H1 (cell line): ENCODE measurements around the gene ANKRD40CL. TPM values are rescaled to one million over a fixed set of nuclear protein-coding genes. Genes with fewer than 3 reads are reported as not detected.

Experiments used
- CTCF ChIA-PET: fragments of 300-600 bp; sonication (Branson Sonifier 250); formaldehyde crosslinking; loops from one replicate; lab custom pipeline; 2021; ENCODE audit not compliant: partially characterized antibody; lab: Charles Lee
- POLR2A ChIA-PET: fragments of 300-600 bp; sonication (Branson Sonifier 250); formaldehyde crosslinking; loops from one replicate; lab custom pipeline; 2021; ENCODE audit warnings: inconsistent platforms; ENCODE audit not compliant: partially characterized antibody; lab: Charles Lee
- DNase-seq, 2 experiments: peaks; one replicate each; pipeline versions ENCODE4 v3.0.0 to v3.0.0-alpha.2; 2010 to 2022; ENCODE audit warnings: low spot score in 2 of 2, low read depth in 1 of 2, mixed read lengths in 1 of 2
- FAIRE-seq: peaks from 2 replicates; lab custom pipeline; 2011; peaks lifted over from hg19 to GRCh38; lab: Jason Lieb, UNC
- H2AFZ ChIP-seq: 2 replicates; pipeline ENCODE4 v1.8.1; 2012; ENCODE audit warnings: low read length, inconsistent platforms
- H2AK5ac ChIP-seq: 2 replicates; pipeline ENCODE4 v1.6.1; 2013; ENCODE audit warnings: low read depth, low read length
- H2BK120ac ChIP-seq: replicated peaks from 2 replicates; pipeline ENCODE3; 2013; ENCODE audit warnings: low read depth, low read length, inconsistent platforms
- H2BK12ac ChIP-seq: 2 replicates; pipeline ENCODE4 v1.6.1; 2013; ENCODE audit warnings: low read depth, low read length
- H2BK15ac ChIP-seq: 2 replicates; pipeline ENCODE4 v1.6.1; 2013; ENCODE audit warnings: low read length
- H2BK20ac ChIP-seq: 2 replicates; pipeline ENCODE4 v1.6.1; 2013; ENCODE audit warnings: low read length
- H2BK5ac ChIP-seq: 2 replicates; pipeline ENCODE4 v1.6.1; 2013; ENCODE audit warnings: low read depth, low read length
- H3K14ac ChIP-seq: 2 replicates; pipeline ENCODE4 v1.6.1; 2013; ENCODE audit warnings: inconsistent platforms; ENCODE audit not compliant: insufficient read length
- H3K18ac ChIP-seq: 2 replicates; pipeline ENCODE4 v1.6.1; 2013; ENCODE audit warnings: low read length; ENCODE audit errors: extremely low read depth
- H3K23ac ChIP-seq: 2 replicates; pipeline ENCODE4 v1.6.1; 2013; ENCODE audit warnings: inconsistent platforms; ENCODE audit not compliant: insufficient read length
- H3K23me2 ChIP-seq: 2 replicates; pipeline ENCODE4 v1.6.1; 2013; ENCODE audit warnings: low read depth, low read length
- H3K27ac ChIP-seq: 2 replicates; pipeline ENCODE4 v1.6.1; 2011; ENCODE audit warnings: low read depth, low read length, inconsistent platforms
- H3K27me3 ChIP-seq, 4 experiments: replicated peaks in 1 of 4; 1 replicate in 1 of 4; 2 replicates in 3 of 4; pipeline versions ENCODE4 v1.6.1 to v1.8.1; 2011 to 2013; ENCODE audit warnings: low read length in 3 of 4, mild to moderate bottlenecking in 3 of 4, inconsistent platforms in 2 of 4, mixed read lengths in 2 of 4, moderate library complexity in 1 of 4; ENCODE audit not compliant: control insufficient read depth in 3 of 4, insufficient read depth in 3 of 4; ENCODE audit errors: extremely low read depth in 1 of 4
- H3K36me3 ChIP-seq, 4 experiments: 2 replicates each; pipeline versions ENCODE4 v1.6.1 to v1.8.1; 2011 to 2013; ENCODE audit warnings: mild to moderate bottlenecking in 4 of 4, low read length in 3 of 4, moderate library complexity in 2 of 4, control low read depth in 1 of 4, inconsistent platforms in 1 of 4; ENCODE audit not compliant: insufficient read depth in 4 of 4, control insufficient read depth in 2 of 4
- H3K4ac ChIP-seq: replicated peaks from 2 replicates; pipeline ENCODE3; 2013; ENCODE audit warnings: low read length, low read depth, mixed read lengths, inconsistent platforms; ENCODE audit not compliant: insufficient read length
- H3K4me1 ChIP-seq, 4 experiments: replicated peaks in 1 of 4; 1 replicate in 1 of 4; 2 replicates in 3 of 4; pipeline versions ENCODE4 v1.6.1 to v1.8.1; 2011 to 2013; ENCODE audit warnings: low read length in 3 of 4, inconsistent platforms in 2 of 4, mixed read lengths in 1 of 4; ENCODE audit not compliant: insufficient read depth in 4 of 4, control insufficient read depth in 3 of 4
- H3K4me2 ChIP-seq, 2 experiments: 2 replicates each; pipeline versions ENCODE4 v1.6.1 to v1.8.1; 2011 to 2013; ENCODE audit warnings: low read depth in 2 of 2, low read length in 2 of 2, control low read depth in 1 of 2, inconsistent platforms in 1 of 2, mild to moderate bottlenecking in 1 of 2; ENCODE audit not compliant: insufficient read depth in 1 of 2
- H3K4me3 ChIP-seq, 4 experiments: fragments of 200-600, 300-600 bp in 1 of 4; sonication (generic), shearing (Covaris generic), sonication (Bioruptor Twin) in 1 of 4; 2 replicates each; pipeline versions ENCODE4 v1.5.1 to v1.8.1; 2011 to 2016; ENCODE audit warnings: low read length in 4 of 4, low read depth in 3 of 4, control low read depth in 2 of 4, inconsistent platforms in 2 of 4, mild to moderate bottlenecking in 2 of 4, mixed read lengths in 1 of 4, moderate library complexity in 1 of 4; ENCODE audit not compliant: insufficient read depth in 2 of 4; ENCODE audit errors: extremely low read depth in 1 of 4
- H3K56ac ChIP-seq: replicated peaks from 2 replicates; pipeline ENCODE3; 2013; ENCODE audit warnings: low read depth, mild to moderate bottlenecking, mixed read lengths, low read length, inconsistent platforms; ENCODE audit not compliant: insufficient read length
- H3K79me1 ChIP-seq: 2 replicates; pipeline ENCODE4 v1.6.1; 2013; ENCODE audit warnings: low read depth, low read length, control low read depth
- H3K79me2 ChIP-seq, 2 experiments: 2 replicates each; pipeline versions ENCODE4 v1.6.1 to v1.8.1; 2012 to 2013; ENCODE audit warnings: low read length in 2 of 2, mild to moderate bottlenecking in 2 of 2, inconsistent platforms in 1 of 2; ENCODE audit not compliant: insufficient read depth in 2 of 2, control insufficient read depth in 1 of 2
- H3K9ac ChIP-seq, 4 experiments: replicated peaks in 1 of 4; 1 replicate in 1 of 4; 2 replicates in 3 of 4; pipeline versions ENCODE4 v1.6.1 to v1.8.1; 2011 to 2013; ENCODE audit warnings: low read depth in 3 of 4, low read length in 3 of 4, control low read depth in 2 of 4, mild to moderate bottlenecking in 2 of 4, moderate library complexity in 2 of 4, inconsistent platforms in 1 of 4; ENCODE audit errors: extremely low read depth in 1 of 4
- H3K9me3 ChIP-seq, 2 experiments: 2 replicates each; pipeline versions ENCODE4 v1.6.1 to v1.8.1; 2012 to 2013; ENCODE audit warnings: mild to moderate bottlenecking in 2 of 2, moderate library complexity in 2 of 2, control low read depth in 1 of 2, inconsistent platforms in 1 of 2, low read depth in 1 of 2, low read length in 1 of 2, mixed read lengths in 1 of 2; ENCODE audit not compliant: insufficient read depth in 2 of 2
- H4K20me1 ChIP-seq, 2 experiments: replicated peaks in 1 of 2; 2 replicates each; pipeline versions ENCODE3 to v1.8.1; 2011 to 2013; ENCODE audit warnings: inconsistent platforms in 2 of 2, low read length in 2 of 2, mild to moderate bottlenecking in 1 of 2; ENCODE audit not compliant: insufficient read depth in 2 of 2, control insufficient read depth in 1 of 2
- H4K5ac ChIP-seq: 2 replicates; pipeline ENCODE4 v1.6.1; 2013; ENCODE audit warnings: low read length, low read depth, mixed read lengths, inconsistent platforms; ENCODE audit not compliant: insufficient read length
- H4K8ac ChIP-seq: 2 replicates; pipeline ENCODE4 v1.8.0; 2013; ENCODE audit warnings: mild to moderate bottlenecking, moderate library complexity, low read length, inconsistent platforms; ENCODE audit not compliant: insufficient read depth; ENCODE audit errors: extremely low read depth
- H4K91ac ChIP-seq: replicated peaks from 2 replicates; pipeline ENCODE3; 2013; ENCODE audit warnings: low read length, mixed read lengths, inconsistent platforms; ENCODE audit not compliant: insufficient read length
- BCL11A ChIP-seq, 2 experiments: IDR thresholded peaks; one replicate each; pipeline ENCODE4 v1.6.1; 2011; ENCODE audit warnings: low read depth in 2 of 2, low read length in 2 of 2, mild to moderate bottlenecking in 2 of 2
- CBX8 ChIP-seq: fragments of 300-800, 300-1000 bp; sonication (generic); IDR thresholded peaks from 2 replicates; pipeline ENCODE4 v1.7.1; 2016; ENCODE audit warnings: low read depth, low read length, borderline replicate concordance
- EGR1 ChIP-seq: IDR thresholded peaks from 2 replicates; pipeline ENCODE4 v1.6.1; 2011; ENCODE audit warnings: low read depth, low read length, borderline replicate concordance
- NRF1 ChIP-seq: IDR thresholded peaks from 2 replicates; pipeline ENCODE4 v1.6.1; 2011; ENCODE audit warnings: mild to moderate bottlenecking, low read depth, low read length, improper control_type of control experiment
- SP1 ChIP-seq: IDR thresholded peaks from 2 replicates; pipeline ENCODE4 v1.6.1; 2011; ENCODE audit warnings: low read depth, low read length
- ZNF274 ChIP-seq: IDR thresholded peaks from 2 replicates; pipeline ENCODE4 v1.7.0; 2012; ENCODE audit warnings: low read length, borderline replicate concordance; ENCODE audit errors: extremely low read depth
- WGBS, 2 experiments: shearing (Covaris generic) in 1 of 2; methylation state at CpG; one replicate each; pipeline versions ENCODE4 v1.1.6 to v1.1.7; 2013 to 2015; ENCODE audit warnings: low lambda C conversion rate in 2 of 2, mixed read lengths in 2 of 2, inconsistent platforms in 1 of 2, low coverage in 1 of 2, missing lambda C conversion rate in 1 of 2; ENCODE audit not compliant: insufficient replicate concordance in 2 of 2, insufficient coverage in 1 of 2, insufficient read length in 1 of 2; ENCODE audit errors: extremely low coverage in 1 of 2, missing lambda C conversion rate in 1 of 2; 5-methylcytosine and 5-hydroxymethylcytosine counted together
- polyA plus RNA-seq, 7 experiments: library from polyadenylated mRNA; depleted of rRNA in 3 of 7; stranded (reverse) in 5 of 7; unstranded in 2 of 7; fragments of >200 nt in 5 of 7; fragments of 200-250 nt in 2 of 7; gene quantifications; 1 replicate in 5 of 7; 2 replicates in 1 of 7; 4 replicates in 1 of 7; pipeline versions ENCODE4 v1.2.1 to v1.2.3, GENCODE V29; 2011 to 2013; ENCODE audit warnings: missing spikeins in 2 of 7, mixed read lengths in 2 of 7
- total RNA-seq: library from RNA; stranded (reverse); fragmentation: NEBNext Ultra II Directional; extraction: Animal tissue kit (Norgen Biotek cat#: 25700); gene quantifications from 2 replicates; pipeline ENCODE4 v1.2.1, GENCODE V29; 2021

The ANKRD40CL gene
- total and polyA plus RNA-seq, 2 of the 8 experiments (the other 6 are each of a cell fraction or from before 2014, with no cell fraction given): not detected

DNA sequence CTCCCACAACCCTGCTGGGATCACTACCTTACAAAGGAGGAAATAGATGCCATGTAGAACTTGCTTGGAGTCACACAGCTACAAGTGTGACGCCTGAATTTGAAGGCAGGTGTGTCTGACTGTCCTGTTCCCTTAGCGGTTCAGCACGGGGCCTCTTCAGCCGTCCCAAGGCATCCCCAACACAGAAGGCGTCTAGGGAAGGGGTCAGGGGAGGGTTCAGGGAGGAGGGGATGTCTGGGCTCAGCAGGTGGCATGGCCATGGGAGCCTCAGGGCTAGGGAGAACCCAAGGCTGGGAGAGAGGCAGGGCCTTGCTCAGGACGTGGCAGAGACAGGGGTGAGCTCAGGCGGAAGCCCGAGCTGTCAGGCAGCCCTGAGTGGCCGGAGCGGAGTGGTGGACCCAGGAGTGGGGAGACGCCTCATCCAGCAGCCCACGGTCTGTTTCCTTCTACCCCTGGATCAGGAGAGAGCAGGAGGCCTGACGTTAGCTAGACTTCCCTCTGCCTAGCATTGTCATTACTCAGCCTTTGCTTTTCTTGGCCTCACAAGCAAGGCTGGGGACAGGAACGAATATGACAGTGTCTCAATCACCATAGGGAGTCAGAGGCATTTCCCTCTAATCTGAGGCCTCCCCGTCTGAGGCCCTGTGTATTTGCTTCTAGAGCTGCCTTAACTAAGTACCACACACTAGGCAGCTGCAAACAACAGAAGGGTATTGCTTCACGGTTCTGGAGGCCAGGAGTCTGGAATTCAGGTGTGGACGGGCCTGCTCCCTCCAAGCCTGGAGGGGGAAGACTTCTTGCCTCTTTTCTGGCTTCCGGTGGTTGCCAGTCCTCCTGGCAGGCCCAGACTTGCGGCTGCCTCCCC is 31.3 kb upstream of the ANKRD40CL start:
- CTCF ChIA-PET: interaction anchor here (0.7 to 11.5 kb wide), 10 partner anchors 11 to 53 kb away, joined by 3 to 130 read pairs (median 4); partner anchors contain the start of gene ANKRD40CL
- Histone ChIP-seq H3K23ac (no peak overlapping the region), H3K79me1 (no peaks in the 10 kb centered on the region), H2BK15ac (peak overlapping the region; percentile 94; the same call in 1 of the 2 replicates), H4K91ac (peak overlapping the region; percentile 33), H3K9me3 (no peaks in the 10 kb centered on the region), H3K79me2 (no peaks in the 10 kb centered on the region), H3K27me3 (no peaks in the 10 kb centered on the region), H2BK120ac (no peak overlapping the region), H4K5ac (no peak overlapping the region), H4K20me1 (no peaks in the 10 kb centered on the region), H3K14ac (no peak overlapping the region), H3K9ac (no peak overlapping the region), H3K36me3 (no peaks in the 10 kb centered on the region), H3K23me2 (no peaks in the 10 kb centered on the region), H3K56ac (no peak overlapping the region), H3K18ac (no peak overlapping the region), H2BK12ac (0 out of 2 replicates have a peak overlapping the region, but pooled peaks have one; percentile 19), H3K27ac (no peak overlapping the region), H4K8ac (peak overlapping the region; percentile 8; the same call in 1 of the 2 replicates), H2AFZ (peak overlapping the region; percentile 87; the same call in 1 of the 2 replicates), H2AK5ac (no peak overlapping the region), H2BK5ac (peak overlapping the region; percentile 60; the same call in 1 of the 2 replicates), H3K4ac (no peak overlapping the region), H3K4me1 (peaks cover 0 to 5% (median 2%) of the 10 kb centered on the region in 4 experiments; a peak in 4 of 7 replicates), H3K4me3 (no peak overlapping the region), H3K4me2 (no peak overlapping the region), H2BK20ac (no peak overlapping the region)
- no peak for TF ChIP-seq ZNF274
- no peak for TF ChIP-seq CBX8
- no peak for TF ChIP-seq BCL11A (IDR thresholded peaks at IDR 0.05; ENCODE audit: low read depth in 2 of 2, low read length in 2 of 2)
- no peak for TF ChIP-seq NRF1
- TF ChIP-seq EGR1: no peak
- no peak for TF ChIP-seq SP1
- DNase-seq (no peak), FAIRE-seq (no peak)
- WGBS, 2 experiments: 85% methylated on average over 19 of the region's 19 CpGs; no CpG with 5 or more reads in 1 of the 2 experiments
- POLR2A ChIA-PET: interaction anchor here (0.8 to 1.6 kb wide), 2 partner anchors 14 to 46 kb away, joined by 3 to 4 read pairs; no protein-coding TSS in a partner anchor
